GM10248 (cell line): Measurements from ENCODE around the gene RPL28.

Experiments
- CTCF ChIA-PET: fragments of 300-600 bp; sonication (Branson Sonifier 250); formaldehyde crosslinking; extraction: SDS; loops from one replicate; lab custom pipeline; 2021; ENCODE audit warnings: antibody characterized with exemption; lab: Yijun Ruan, JAX
- POLR2A ChIA-PET: fragments of 350-650 bp; sonication (Branson Sonifier 250); formaldehyde crosslinking; extraction: SDS; loops from one replicate; lab custom pipeline; 2020; ENCODE audit warnings: antibody characterized with exemption; lab: Yijun Ruan, JAX
- DNase-seq: peaks from one replicate; pipeline ENCODE4 v3.0.0; 2012; ENCODE audit errors: extremely low spot score
- TF ChIP-seq, protein P1 (sequence below): IDR thresholded peaks from 2 replicates; pipeline ENCODE4 v1.5.1; 2012; ENCODE audit warnings: mild to moderate bottlenecking, low read depth; ENCODE audit errors: extremely low read depth, missing control alignments, control extremely low read depth

RPL28 gene

DNA sequence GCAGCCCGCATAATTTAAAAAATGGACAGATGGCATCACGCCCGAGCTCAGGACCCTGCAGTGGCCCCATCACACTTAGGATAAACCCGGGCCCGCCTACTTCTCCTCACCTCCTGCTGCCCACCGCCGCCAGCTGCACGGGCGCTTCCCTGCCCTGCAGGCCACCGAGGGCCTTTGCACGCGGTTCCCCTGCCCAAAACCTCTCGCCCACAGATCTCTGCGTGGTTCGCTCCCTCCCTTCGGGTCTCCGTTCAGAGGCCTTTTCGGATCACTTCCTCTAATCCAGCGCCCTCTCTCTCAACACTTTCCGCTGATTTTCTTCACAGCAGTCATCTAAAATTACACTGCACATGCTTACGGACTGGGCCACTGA lies 55.6 kb downstream of the RPL28 start:
- TF ChIP-seq, protein P1, sequence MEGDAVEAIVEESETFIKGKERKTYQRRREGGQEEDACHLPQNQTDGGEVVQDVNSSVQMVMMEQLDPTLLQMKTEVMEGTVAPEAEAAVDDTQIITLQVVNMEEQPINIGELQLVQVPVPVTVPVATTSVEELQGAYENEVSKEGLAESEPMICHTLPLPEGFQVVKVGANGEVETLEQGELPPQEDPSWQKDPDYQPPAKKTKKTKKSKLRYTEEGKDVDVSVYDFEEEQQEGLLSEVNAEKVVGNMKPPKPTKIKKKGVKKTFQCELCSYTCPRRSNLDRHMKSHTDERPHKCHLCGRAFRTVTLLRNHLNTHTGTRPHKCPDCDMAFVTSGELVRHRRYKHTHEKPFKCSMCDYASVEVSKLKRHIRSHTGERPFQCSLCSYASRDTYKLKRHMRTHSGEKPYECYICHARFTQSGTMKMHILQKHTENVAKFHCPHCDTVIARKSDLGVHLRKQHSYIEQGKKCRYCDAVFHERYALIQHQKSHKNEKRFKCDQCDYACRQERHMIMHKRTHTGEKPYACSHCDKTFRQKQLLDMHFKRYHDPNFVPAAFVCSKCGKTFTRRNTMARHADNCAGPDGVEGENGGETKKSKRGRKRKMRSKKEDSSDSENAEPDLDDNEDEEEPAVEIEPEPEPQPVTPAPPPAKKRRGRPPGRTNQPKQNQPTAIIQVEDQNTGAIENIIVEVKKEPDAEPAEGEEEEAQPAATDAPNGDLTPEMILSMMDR, result no peak
- no peak for DNase-seq
- CTCF ChIA-PET, result no interaction called here
- POLR2A ChIA-PET, result no interaction called here

DNA sequence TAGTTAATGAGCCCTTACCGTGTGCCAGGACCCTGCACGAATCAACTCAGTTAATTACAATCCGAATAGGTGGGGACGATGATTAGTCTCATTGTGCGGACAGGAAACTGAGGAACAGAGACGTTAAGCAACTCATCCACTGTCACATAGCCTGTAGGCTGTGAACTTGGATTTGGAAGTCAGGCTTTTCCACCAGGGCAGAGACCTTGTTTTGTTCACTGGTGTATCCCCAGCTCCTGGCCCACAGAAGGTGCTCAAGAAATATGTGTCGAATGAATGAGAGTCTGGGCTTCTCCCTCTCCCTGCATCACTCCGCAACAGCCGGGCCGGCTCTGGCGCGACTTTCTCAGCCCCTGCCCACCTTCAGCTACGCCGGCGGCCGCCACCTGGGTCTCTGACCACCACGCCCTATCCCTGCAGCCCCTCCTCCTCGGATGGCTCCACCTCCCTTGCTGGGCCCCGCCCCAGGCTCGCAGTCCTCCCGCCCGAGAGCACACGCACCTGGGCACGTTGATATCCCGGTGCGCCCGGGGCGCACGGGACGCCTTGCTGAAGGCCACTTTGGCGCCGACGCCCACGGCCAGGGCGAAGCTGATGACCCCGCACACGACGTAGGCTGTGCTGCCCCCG lies 56.1 kb downstream of the RPL28 start:
- TF ChIP-seq, protein P1, result no peak
- ChIA-PET CTCF (no interaction called here), POLR2A (no interaction called here)
- DNase-seq, result no peak

DNA sequence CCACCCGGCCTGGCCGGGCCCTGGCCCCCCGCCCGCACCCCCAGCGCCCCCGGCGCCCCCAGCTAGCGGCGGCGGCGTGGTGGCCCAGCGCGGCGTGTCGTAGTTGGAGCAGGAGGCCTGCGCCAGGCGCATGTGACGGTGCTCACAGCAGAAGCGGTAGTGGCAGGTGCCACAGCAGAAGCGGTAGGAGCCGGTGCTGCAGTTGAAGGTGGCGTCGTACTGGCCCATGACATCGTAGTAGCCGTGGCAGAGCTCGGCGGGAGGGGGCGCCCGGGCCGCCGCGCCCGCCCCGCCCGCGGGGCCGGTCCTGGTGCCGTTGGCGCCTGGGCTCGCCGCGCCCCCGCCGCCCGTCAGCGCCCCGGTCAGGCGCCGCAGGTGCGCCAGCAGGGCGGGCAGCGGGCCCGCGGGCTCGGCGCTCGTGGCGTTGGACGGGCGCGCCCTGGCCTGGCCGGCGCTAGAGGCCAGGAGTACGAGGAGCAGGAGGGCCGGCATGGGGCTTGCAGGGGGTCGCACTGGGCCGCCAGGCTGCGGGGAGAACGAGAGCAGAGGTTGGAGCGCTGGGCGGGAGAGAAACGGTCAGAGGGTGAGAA lies 56.7 kb downstream of the RPL28 start:
- TF ChIP-seq, protein P1, result no peak
- DNase-seq, result no peak
- ChIA-PET CTCF (no interaction called here), POLR2A (no interaction called here)

DNA sequence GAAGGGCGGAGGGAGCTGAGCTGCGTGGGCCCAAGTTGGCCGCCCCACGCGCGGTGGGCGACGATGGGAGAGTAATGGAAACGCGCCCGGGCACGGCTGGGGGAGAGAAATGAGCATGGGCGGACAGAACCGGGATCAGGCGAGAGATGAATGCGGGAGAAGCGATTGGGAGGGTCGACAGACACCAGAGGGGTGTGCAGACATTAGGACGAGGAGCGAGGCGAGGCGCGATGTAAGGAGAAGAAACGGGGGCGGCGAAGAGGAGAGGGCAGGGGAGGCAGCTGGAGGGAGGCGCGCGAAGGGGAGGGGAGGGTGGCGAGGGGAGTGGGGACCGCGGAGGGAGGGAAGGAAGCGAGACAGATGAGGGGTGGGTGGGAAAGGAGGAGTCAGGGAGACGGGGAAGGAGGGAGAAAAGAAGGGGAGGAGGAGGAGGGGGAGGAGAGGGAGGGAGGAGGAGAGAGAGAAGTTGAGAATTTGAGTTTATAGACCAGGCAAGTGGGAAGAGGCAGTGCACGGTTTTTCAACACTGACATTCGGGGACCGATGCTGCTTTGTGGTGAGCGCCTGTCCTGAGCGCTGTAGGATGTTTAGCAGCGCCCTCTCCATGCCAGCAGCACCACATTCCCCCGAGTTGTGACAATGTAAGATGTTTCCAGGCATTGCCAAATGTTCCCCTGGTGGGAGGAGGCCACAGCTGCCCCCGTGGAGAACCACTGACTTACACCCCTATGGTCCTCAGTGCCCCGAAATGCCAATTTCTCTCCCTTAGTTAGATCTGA lies 57.5 kb downstream of the RPL28 start, which contains the start of gene SHISA7:
TSS of gene SHISA7 (minus strand) at position 256 of the 779 bp plus-strand sequence. CDS start 437 bp downstream, outside the sequence.
- no peak for DNase-seq
- ChIA-PET CTCF (no interaction called here), POLR2A (no interaction called here)
- TF ChIP-seq, protein P1, result no peak

DNA sequence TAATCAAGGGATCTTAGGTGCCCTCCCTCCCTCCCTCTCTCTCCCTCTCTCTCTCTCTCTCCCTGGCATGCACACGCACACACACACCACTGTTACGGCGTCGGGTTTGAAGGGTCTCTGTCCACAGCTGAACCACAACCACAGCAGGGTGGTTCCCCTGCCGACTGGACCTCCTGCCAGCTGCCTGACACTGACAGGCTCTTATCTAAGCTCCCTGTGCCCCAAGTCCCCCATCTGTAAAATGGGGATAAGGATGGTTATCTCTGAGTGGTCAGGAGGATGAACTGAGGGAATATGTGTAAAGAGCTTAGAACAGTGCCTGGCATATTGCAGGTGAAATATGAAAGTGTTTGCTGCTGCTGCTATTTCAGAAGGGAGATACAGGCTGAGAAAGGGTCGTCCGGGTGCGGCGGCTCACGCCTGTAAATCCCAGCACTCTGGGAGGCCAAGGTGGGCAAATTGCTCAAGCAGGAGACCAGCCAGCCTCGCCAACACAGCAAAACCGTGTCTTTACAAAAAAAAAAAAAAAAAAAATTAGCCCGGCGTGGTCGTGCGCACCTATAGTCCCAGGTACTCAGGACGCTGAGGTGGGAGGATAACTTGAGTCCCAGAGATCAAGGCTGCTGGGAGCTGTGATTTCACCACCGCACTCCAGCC lies 58.2 kb downstream of the RPL28 start:
- DNase-seq, result no peak
- ChIA-PET POLR2A (no interaction called here), CTCF (interaction anchor here (1.0 to 1.8 kb wide), 2 partner anchors 301 to 303 kb away, joined by 4 to 5 read pairs; no protein-coding TSS in a partner anchor)
- TF ChIP-seq, protein P1, result no peak

DNA sequence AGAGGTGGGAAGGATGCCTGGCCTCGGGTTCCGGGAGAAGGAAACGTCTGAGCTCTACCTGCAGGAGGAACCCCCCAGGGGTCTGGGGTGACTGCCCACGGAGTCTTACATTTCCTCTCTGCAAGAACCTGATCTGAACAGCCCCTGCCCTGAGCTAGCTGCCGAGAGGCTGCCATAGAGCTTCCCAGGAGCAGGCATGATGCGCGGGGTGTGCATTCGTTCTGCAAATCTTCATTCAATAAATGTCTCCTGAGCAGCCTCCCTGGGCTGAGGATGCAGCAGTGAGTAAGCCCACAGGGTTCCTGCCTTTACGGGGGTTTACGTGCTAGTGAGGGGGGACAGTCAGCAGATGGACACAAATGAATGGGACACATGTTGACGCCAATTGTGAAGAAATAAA lies 58.9 kb downstream of the RPL28 start:
- ChIA-PET CTCF (interaction anchor here (1.0 to 1.8 kb wide), 2 partner anchors 302 to 303 kb away, joined by 4 to 5 read pairs; no protein-coding TSS in a partner anchor), POLR2A (no interaction called here)
- TF ChIP-seq, protein P1, result no peak
- no peak for DNase-seq
